KBM-7 (cell line): ENCODE data around the gene HNRNPH1.

Source experiments
- DNase-seq: peaks from one replicate; pipeline ENCODE4 v3.0.0-alpha.2; 2015
- in situ Hi-C: fragments of 300-500 bp; cut with MboI; formaldehyde crosslinking; loops from 2 replicates; pipeline ENCODE4 v1.14.3; 2020; ENCODE audit warnings: low sequenced_read_pairs, low pct_unique_long_range_greater_than_20kb, mixed read lengths

Gene HNRNPH1

DNA sequence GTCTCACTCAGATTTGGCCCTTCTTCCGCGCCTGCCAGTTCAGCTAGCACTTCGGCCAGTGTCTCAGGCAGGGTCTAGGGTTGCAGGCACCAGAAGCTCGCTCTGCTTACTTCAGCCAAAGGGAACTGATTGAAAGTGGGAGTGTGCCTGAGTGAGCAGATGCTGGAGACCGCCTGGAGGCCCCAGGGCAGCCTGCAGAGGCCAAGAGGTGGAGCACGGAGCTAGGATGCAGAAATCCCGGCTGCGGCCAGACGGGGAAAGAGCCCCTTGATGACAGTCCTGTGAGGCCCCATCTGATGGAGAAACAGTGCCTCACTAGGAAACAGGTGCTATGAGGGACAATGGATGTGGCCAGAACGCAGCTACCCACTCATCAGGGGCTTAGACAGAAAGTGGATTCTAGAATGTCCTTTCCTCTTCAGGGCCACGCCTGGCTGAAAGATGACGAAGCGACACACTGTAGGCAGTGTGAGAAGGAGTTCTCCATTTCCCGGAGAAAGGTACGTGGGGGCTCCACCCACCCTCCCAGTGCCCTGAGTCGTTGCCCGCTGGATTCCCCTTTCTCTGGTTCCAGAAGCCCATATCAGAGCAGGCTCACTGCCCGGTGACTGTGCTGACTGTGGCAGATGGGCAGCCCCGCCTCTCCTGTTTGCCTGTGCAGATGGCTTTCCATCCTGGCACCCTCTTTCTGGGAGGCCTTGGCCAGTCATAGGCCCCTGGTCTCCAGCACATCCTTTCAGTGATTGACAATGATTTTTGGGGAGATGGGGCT lies 16.1 kb downstream of the HNRNPH1 start:
- in situ Hi-C loops: no loop called here
- no peak for DNase-seq

DNA sequence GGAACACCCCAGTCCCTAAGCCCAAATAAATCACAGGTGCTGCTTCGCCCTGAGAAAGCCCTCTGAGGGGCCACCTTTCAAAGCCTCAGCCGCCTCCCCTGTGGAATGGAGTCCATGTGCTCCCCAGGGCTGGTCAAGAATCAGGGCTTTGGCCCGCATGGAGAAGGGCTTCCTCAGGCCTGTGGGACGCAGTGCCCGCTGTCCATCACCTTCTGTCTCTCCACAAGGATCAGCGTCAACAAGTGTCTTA lies 16.6 kb downstream of the HNRNPH1 start:
- no peak for DNase-seq
- in situ Hi-C loops: no loop called here

DNA sequence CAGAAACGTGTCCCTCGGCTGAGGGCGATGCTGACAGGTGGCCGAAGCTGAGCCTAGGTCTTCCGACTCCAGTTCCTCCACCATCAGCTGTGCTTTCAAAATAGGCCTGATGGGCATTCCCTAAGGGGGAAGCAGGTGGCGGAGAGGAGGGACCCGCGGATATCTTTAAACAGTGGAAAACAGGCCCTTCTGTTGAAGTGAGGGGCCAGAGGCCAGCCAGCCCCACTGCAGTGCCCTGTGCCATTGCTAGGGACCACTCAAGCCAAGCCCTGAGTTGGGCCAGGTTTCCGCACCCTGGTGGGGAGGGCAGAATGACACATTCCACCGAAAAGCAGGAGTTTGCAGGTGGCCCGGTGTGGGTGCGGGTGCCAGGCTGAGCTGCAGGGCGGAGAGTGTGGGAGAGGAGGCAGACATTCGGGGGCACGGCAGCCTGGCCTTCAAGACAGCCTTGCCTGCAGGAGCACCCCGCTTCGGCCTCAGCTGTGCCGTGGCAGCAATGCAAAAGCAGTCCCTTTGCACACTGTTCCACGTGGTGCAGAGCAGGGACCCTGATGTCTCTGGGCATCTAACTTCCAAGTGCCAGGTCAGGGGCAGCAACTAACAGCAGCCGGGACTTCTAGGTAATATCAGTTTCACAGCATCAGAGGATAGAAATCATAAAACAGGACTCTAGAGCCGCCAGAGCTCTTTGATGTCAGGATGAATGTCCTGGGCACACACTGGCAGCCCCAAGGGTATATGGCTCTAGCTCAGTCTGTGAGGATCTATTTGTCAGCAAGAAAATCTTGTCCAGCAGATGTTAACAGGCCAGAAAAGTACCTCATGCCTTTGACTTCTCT lies 17.2 kb downstream of the HNRNPH1 start:
- in situ Hi-C loops: no loop called here
- DNase-seq: no peak

DNA sequence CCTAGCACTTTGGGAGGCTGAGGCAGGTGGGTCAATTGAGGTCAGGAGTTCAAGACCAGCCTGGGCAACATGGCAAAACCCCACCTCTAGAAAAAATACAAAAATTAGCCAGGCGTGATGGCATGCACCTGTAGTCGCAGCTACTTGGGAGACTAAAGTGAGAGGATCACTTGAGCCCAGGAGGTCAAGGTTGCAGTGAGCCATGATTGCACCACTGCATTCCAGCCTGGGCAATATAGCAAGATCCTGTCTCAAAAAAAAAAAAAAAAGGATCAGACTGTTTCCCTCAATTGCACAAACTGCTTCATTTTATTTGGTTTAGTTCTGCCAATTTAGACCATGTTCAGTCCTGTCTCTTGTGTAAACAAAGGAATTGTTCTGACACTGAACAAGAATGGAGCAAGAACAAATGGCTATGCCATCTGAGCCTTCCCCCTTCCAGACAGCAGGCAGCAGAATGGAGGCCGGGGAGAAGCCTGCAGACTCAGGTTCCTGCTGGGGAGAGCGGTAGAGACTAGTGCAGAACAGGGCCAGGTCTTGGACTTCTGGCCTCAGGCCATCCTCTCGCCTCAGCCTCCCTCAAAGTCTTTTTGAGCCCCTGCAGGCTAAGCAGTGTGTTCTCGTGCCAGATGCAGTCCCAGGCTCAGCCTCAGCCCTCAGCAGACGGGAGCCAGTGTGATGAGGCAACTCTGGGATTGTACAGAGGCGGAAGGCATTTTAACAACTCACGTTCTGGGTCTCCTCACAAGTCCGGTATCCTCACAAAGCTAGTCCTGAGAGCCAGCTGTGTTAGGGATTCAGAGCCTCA lies 18.2 kb downstream of the HNRNPH1 start:
- in situ Hi-C loops: no loop called here
- no peak for DNase-seq

GRCh38 chr5:179603308-179603707 lies 20.2 kb downstream of the HNRNPH1 start:
- DNase-seq: no peak
- in situ Hi-C loops: no loop called here

DNA sequence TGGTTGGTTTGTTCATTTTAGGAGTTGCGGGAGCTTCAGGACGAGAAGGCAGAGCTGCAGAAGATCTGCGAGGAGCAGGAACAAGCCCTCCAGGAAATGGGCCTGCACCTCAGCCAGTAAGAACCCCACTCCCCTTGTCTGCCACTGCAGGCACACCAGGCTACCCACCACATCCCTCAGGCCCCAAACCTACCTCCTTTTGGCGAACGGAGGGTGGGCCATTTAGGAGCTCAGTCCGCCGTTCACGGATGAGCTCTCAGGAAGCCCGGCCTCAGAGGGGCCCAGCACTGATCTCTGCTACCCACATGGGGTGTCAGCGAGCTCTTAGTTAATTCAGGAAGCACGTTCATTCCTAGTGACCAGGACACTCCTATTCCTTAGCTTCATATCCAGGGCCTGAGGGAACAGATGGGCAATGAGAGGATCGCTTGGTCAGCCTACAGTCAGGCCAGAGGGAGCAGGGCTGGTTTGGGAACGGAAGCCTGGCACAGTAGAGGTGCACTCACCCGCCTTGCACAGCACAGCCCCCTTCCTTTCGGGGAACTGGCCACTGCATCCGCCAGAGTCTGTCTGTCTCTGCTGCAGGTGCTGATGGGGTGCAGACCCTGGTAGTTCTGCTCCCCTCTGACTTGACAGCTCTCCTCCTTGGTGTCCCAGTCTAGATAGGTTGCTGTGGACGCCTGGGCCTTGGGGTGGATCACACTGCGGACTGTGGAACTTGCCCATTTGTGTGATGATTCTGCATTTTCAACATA lies 21.4 kb downstream of the HNRNPH1 start:
- no peak for DNase-seq
- in situ Hi-C loops: no loop called here

DNA sequence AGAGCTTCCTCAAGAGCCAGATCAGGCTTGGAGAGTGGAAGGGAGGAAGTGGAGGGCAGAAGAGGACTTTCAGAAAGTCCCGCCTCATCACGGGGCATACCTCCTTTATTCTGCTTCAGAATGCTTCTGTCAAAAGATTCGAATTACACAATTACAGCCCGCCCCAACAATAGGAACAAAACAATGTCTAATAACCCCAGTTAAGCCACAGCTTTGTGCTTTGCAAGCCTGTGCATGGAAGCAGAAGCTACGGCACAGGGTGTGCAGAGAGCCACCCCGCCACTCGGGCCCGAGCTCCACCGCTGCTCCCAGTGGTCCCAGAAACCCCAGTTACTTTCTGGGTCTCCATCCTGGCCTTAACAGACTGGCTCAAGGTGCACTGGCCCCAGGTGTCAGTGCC lies 23.5 kb downstream of the HNRNPH1 start:
- in situ Hi-C loops: no loop called here
- no peak for DNase-seq

- in situ Hi-C loops: no loop called here
- DNase-seq: no peak
Observed at GRCh38 chr5:179599566-179599965, 23.9 kb downstream of the HNRNPH1 start.

- DNase-seq: no peak
- in situ Hi-C loops: no loop called here
Observed at GRCh38 chr5:179599100-179599499, 24.4 kb downstream of the HNRNPH1 start.

DNA sequence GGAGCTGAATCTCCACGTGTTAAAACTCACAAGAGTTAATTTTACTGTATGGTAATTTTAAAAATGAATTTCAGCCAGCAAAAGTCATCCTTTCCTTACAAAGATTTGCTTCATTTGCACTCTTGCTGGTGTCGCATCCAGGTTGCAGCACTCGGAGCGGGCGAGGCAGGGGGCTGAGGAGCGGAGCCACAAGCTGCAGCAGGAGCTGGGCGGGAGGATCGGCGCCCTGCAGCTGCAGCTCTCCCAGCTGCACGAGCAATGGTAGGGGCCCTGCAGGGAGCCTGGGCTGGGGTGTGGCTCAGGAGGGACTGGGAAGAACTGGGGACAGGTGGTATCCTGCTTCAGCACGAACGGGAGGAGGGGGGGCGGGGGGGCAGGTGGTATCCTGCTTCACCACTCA lies 27.1 kb downstream of the HNRNPH1 start:
- DNase-seq: no peak
- in situ Hi-C loops: no loop called here

- in situ Hi-C loops: no loop called here
- DNase-seq: no peak
Observed at GRCh38 chr5:179595916-179596315, 27.6 kb downstream of the HNRNPH1 start.

- DNase-seq: no peak
- in situ Hi-C loops: no loop called here
Observed at GRCh38 chr5:179588166-179588565, 35.3 kb downstream of the HNRNPH1 start.

GRCh38 chr5:179585941-179586401 lies 37.5 kb downstream of the HNRNPH1 start:
- in situ Hi-C loops: no loop called here
- peak; percentile 83 for DNase-seq

GRCh38 chr5:179577286-179577960 lies 46.0 kb downstream of the HNRNPH1 start:
- no peak for DNase-seq
- in situ Hi-C loops: no loop called here

DNA sequence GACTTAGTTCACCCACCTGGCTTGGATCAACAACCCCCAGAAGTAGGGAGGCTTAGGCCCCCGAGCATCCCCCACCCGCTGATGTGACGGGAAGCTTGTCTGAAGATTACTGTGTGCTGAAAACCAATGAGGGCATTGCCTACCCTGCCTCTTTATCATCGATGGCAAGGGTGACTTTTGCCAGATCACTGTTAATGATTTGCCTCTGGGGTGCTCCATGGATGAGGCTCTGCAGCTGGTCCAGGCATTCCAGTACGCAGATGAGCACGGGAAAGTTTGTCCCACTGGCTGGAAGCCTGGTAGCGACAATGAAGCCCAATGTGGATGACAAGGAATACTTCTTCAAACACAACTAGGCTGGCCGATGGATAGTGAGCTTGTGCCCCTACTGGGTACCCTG lies 51.1 kb downstream of the HNRNPH1 start:
- in situ Hi-C loops: no loop called here
- DNase-seq: no peak

GRCh38 chr5:179568721-179569120 lies 54.8 kb downstream of the HNRNPH1 start:
- in situ Hi-C loops: no loop called here
- DNase-seq: peak; percentile 94

DNA sequence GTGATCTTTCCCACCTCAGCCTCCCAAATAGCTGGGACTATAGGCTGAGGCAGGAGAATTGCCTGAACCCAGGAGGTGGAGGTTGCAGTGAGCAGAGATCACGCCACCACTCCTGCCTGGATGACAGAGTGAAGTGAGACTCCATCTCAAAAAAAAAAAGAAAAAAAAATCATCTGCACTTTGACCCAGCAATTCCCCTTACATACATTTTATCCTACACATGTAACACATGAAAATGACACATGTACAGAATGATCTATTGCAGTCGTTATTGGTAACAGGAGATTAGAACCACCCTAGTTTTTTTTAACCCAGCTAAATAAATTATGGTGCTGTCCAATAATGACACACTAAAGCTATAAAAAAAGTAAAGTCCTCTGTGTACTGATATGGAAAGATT lies 58.9 kb downstream of the HNRNPH1 start:
- DNase-seq: no peak
- in situ Hi-C loops: no loop called here
